ENCODE measurements around the gene TBC1D14.

TBC1D14 gene

DNA sequence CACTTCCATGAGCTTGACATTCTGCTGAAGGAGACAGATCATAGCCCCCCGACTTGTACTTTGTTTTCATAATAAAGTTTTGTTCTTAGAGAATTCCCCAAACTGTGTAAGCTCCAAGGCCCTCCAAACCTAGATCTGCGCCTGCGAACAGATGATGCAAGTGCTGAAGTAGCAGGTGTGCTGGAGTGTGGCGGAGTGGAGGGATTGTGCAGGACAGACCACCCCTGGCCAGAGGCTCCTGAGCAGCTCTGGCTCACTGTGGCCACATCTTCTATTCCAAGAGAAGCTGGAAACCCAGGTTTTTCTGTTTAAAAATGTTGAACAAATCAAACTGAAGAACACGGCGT is 46.4 kb downstream of the TBC1D14 start:
- TF ChIP-seq, protein P1, sequence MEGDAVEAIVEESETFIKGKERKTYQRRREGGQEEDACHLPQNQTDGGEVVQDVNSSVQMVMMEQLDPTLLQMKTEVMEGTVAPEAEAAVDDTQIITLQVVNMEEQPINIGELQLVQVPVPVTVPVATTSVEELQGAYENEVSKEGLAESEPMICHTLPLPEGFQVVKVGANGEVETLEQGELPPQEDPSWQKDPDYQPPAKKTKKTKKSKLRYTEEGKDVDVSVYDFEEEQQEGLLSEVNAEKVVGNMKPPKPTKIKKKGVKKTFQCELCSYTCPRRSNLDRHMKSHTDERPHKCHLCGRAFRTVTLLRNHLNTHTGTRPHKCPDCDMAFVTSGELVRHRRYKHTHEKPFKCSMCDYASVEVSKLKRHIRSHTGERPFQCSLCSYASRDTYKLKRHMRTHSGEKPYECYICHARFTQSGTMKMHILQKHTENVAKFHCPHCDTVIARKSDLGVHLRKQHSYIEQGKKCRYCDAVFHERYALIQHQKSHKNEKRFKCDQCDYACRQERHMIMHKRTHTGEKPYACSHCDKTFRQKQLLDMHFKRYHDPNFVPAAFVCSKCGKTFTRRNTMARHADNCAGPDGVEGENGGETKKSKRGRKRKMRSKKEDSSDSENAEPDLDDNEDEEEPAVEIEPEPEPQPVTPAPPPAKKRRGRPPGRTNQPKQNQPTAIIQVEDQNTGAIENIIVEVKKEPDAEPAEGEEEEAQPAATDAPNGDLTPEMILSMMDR (IDR thresholded peaks at IDR 0.05; ENCODE audit: low read depth, low read length), result no peak
- no peak overlapping the region for H3K4me3 ChIP-seq (ENCODE audit: low read depth, low read length)

DNA sequence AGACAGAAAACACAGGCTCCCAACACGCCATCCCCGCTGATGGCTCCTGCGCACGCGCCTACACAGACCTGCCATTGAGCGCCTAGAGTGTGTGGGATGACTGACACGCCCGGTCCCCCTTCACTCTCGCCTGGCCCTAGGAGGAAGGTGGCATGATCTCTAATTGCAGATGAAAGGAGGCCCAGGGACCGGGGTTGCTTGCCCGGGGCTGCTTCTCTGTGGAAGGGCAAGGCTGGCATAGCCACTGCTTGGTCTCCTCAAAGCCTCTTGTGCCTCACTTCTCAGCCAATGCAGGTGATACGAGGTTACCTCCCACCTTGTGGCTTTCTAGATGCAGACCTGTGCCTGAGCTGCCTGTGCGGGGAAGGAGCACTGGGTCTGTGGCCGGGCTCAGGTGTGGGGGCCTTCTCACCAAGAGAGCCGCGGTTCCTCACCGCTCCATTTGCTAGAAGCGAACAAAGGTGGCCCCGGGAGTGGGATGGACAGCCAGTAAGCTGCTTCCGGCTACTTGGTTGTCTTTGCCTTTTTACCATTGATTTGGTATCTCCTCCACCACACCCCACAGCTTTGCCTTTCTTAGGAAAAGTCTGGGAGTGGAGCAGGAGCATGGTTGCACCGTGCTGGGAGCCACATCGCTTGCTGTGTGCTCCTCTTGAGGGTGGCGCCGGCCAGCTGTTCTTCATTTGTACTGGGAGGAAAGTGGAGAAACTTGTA is 47.0 kb downstream of the TBC1D14 start:
- TF ChIP-seq, protein P1 (IDR thresholded peaks at IDR 0.05; ENCODE audit: low read depth, low read length), result no peak

DNA sequence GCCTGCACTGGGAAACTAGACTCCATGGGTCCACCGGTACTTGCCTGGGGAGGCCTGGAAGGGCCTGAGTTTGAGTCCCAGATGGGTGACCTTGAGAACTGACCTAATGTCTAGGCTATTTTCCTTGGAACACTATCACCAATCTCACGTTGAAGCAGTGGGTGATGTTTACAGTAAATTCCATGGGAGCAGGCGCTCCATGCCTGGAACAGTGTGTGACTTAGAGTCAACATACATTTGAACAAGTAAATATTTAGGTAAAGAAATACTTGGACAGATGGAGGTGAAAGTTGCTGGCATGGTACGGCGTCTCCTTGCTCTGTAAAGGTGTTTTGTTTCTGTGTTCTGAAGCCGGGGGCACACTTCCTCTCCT is 47.5 kb downstream of the TBC1D14 start:
- no peak overlapping the region for H3K4me3 ChIP-seq (ENCODE audit: low read depth, low read length)
- TF ChIP-seq, protein P1 (IDR thresholded peaks at IDR 0.05; ENCODE audit: low read depth, low read length), result no peak

More for the DNA sequence above, 47.0 kb downstream of the TBC1D14 start:
- no peak overlapping the region for H3K4me3 ChIP-seq (ENCODE audit: low read depth, low read length)

DNA sequence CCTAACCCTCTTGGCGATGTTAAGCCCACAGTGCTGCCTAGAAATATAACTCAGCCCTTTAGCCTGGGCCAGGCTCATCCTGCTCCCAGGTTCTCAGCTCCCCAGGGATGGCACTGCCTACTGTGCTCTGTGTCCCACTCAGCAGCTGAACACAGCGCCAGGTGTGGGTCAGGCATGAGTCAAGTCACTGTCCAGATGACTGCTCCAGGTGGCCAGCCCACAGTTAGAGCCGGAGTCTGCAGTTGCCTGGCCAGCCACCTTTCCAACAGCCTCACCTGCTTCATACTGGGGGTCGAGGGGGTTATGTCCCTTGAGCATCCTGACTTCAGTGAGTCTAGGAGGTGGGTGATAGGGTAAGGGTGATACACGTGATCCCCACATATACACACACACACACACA is 48.4 kb downstream of the TBC1D14 start:
- TF ChIP-seq, protein P1 (IDR thresholded peaks at IDR 0.05; ENCODE audit: low read depth, low read length), result no peak

DNA sequence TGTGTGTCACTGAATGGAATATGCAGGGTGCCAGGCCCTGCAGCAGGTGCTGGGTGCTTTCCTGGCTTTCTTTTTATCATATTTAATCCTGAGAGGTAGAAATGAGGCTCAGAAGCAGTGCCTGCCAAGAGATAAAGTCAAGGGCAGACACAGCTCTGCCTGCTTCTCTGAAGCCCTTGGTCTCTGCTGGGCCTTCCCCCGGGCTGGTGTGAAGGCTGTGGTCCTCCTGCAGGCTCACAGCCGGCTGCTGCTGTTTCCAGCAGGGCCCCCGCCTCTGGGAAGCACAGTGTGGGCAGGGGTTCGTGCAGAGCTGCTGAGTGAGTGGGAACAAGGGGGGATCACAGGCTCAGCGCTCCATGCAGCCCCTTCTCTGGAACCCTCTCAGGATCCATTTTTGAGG is 49.6 kb downstream of the TBC1D14 start:
- TF ChIP-seq, protein P1 (IDR thresholded peaks at IDR 0.05; ENCODE audit: low read depth, low read length), result no peak
- H3K4me3 ChIP-seq (ENCODE audit: low read depth, low read length), result no peak overlapping the region

More for the DNA sequence above, 48.4 kb downstream of the TBC1D14 start:
- no peak overlapping the region for H3K4me3 ChIP-seq (ENCODE audit: low read depth, low read length)

DNA sequence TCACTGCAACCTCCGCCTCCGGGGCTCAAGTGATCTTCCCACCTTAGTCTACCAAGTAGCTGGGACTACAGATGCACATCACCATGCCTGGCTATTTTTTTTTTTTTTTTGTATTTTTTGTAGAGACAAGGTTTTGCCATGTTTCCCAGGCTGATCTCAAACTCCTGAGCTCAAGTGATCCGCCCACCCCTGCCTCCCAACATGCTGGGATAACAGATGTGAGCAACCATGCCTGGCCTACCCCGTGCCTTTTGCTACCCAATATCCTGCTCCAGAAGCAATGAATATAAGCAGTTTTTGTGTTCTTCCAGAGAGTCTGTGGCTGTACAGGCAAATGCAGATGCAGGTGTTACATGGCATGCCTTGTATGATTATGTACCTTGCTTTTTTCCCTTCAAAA is 50.5 kb downstream of the TBC1D14 start:
- H3K4me3 ChIP-seq (ENCODE audit: low read depth, low read length), result no peak overlapping the region
- TF ChIP-seq, protein P1 (IDR thresholded peaks at IDR 0.05; ENCODE audit: low read depth, low read length), result no peak

DNA sequence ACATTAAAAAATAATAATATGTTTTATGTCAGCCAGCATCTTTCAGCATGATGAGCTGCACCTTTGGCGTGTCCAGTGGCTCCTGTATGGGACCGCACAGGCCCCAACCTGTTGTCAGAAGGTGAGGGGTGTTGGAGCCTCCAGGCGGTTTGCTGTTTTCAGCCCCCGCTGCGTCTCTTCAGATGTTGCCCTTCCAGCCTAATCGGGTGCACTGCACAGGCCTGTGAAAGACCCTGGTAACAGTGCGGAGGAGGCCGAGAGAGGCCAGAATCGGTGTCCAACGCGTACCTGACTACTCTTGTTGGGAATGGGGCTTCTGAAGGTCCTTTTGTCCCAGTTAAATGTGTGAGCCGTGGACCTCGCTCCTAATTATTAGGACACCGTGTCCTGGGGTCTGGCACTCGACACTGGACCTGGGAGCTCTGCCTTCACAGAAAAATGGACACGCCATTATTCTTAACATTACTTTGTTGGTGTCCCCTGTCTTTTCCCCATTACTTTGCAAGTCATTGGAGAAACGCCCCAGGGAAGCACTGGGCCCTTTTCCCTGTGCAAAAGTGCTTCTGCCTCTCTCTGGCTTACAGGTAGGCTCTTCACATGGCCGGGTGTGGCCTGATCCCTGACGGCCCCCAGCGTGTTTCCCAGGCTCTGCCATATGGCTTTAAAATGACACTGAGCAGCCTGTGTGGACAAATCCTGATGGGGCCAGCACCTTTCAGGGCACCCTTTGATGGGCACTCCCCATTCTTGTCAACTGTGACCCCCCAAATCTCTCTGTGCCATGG is 51.2 kb downstream of the TBC1D14 start:
- TF ChIP-seq, protein P1 (IDR thresholded peaks at IDR 0.05; ENCODE audit: low read depth, low read length), result no peak
- no peak overlapping the region for H3K4me3 ChIP-seq (ENCODE audit: low read depth, low read length)

Data from WI38 (cell line).